Thyroid gland (tissue), 4 donors: ENCODE measurements around the gene MTCL1.

Experiments used
- POLR2A ChIP-seq, 2 donors: fragments of 450-650 bp; IDR thresholded peaks; one replicate each; pipeline ENCODE4 v1.6.1; 2017; ENCODE audit warnings: antibody characterized with exemption in 2 of 2, mild to moderate bottlenecking in 2 of 2, moderate library complexity in 1 of 2
- TF ChIP-seq, protein P1 (sequence below), 6 experiments: fragments of 200-600 bp in 3 of 6; fragments of 450-650 bp in 3 of 6; sonication (generic) in 3 of 6; IDR thresholded peaks; one replicate each; pipeline ENCODE4 v1.5.1; 2016 to 2019; ENCODE audit warnings: antibody characterized with exemption in 6 of 6, mild to moderate bottlenecking in 2 of 6, inconsistent platforms in 1 of 6, moderate library complexity in 1 of 6

DNA sequence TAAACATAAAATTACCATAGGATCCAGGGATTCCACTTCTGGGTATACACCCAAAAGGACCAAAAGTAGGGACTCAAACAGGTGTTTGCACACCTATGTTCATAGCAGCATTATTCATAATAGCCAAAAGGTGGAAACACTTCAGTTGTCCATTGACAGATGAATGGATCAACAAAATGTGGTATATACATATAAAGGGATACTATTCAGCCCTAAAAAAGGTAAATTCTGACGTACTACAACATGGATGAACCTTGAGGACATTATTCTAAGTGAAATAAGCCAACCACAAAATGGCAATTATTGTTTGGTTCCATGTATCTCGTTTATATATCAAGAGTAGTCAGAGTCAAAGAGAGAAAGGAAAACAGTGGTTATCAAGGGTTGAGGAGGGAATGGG is 128.1 kb downstream of the MTCL1 start:
- TF ChIP-seq POLR2A (IDR thresholded peaks at IDR 0.05), result no peak
- TF ChIP-seq, protein P1, sequence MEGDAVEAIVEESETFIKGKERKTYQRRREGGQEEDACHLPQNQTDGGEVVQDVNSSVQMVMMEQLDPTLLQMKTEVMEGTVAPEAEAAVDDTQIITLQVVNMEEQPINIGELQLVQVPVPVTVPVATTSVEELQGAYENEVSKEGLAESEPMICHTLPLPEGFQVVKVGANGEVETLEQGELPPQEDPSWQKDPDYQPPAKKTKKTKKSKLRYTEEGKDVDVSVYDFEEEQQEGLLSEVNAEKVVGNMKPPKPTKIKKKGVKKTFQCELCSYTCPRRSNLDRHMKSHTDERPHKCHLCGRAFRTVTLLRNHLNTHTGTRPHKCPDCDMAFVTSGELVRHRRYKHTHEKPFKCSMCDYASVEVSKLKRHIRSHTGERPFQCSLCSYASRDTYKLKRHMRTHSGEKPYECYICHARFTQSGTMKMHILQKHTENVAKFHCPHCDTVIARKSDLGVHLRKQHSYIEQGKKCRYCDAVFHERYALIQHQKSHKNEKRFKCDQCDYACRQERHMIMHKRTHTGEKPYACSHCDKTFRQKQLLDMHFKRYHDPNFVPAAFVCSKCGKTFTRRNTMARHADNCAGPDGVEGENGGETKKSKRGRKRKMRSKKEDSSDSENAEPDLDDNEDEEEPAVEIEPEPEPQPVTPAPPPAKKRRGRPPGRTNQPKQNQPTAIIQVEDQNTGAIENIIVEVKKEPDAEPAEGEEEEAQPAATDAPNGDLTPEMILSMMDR (IDR thresholded peaks at IDR 0.05), result no peak
